ENCODE data around the gene ITPRIP.

Gene ITPRIP

DNA sequence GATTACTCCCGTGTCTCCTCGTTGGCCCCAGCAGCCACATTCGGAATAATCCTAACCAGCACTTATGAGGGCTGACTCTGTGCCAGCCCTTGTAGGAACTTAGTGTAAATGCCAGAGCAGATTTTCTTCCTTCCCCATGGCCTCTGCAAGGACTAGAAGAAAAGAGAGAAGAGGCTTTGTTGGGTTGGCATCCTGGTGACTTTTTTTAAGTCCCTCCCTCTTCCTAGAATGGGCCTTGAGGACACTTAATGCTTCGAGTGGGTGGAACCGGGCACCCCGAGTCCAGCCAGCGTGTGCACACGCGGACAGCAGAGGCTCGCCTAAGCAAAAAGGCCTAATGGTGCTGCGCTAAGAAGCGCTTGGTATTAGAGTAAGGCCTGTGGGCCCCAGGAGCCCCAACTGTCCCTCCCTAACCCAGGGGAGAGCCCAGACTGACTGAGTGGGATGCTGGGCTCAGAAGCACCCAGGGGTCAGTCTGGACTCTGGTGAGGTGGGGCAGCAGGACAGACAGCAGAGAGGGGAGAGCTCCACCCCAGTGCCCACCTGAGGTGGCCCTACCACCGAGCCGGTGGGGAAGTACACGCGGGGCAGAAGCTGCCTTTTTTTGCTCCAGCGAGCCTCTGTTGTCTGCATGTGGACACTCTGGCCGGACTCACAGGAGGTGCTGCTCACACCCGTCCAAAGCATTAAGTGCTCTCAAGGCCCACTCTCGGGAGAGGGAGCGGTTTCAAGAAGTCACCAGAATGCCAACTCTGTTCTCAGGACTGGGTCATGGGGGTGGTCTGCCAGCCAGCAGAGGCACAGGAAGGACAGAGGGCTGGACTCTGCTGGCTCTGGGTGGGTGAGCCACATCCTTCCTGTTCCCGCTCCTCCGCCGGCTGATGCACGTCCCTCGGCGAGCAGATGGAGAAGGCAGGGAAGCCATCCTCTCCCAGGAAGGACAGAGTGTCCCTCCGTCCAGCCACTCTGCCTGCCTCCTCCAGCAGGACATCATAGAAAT lies 12.5 kb downstream of the ITPRIP start:
- no peak for TF ChIP-seq ZNF274 (IDR thresholded peaks at IDR 0.05; ENCODE audit: low read depth, low read length)
- H3K4me3 ChIP-seq (ENCODE audit: low read length) = no peak overlapping the region

DNA sequence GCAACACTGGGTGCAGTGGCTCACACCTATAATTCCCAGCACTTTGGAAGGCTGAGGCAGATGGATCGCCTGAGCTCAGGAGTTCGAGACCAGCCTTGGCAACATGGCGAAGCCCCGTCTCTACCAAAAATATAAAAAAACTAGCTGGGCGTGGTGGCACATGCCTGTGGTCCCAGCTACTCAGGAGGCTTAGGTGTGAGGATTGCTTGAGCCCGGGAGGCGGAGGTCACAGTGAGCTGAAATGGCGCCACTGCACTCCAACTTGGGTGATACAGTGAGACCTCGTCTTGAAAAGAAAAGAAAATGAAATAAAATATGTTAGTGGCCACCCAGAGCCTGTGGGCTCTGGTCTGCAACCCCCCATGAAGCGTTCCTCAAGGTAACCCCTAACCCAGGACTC lies 13.3 kb downstream of the ITPRIP start:
- TF ChIP-seq ZNF274 (IDR thresholded peaks at IDR 0.05; ENCODE audit: low read depth, low read length) = no peak
- no peak overlapping the region for H3K4me3 ChIP-seq (ENCODE audit: low read length)

DNA sequence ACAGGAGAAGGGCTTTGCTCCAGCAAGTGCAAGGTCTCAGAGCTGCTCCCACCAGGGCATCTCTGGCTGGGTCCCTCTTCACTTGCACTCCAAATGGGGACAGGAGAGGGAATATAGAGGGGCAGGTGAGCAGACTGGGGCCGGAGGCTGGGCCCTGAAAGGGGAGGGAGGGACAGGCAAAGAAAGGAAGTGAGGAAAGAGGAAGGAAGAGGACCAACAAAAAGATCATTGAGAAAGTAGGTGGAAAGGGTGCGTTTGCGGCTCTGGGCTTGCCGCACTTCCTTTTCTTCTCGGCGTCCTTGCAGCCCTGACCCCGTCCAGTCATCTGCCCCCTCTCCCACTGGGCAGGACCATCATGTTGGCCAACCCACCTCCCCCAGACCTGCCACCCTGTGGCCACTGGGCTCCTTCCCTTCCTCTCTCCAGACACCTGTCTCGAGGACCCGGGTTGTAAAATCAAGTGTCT lies 14.0 kb downstream of the ITPRIP start:
- TF ChIP-seq ZNF274 (IDR thresholded peaks at IDR 0.05; ENCODE audit: low read depth, low read length) = no peak

DNA sequence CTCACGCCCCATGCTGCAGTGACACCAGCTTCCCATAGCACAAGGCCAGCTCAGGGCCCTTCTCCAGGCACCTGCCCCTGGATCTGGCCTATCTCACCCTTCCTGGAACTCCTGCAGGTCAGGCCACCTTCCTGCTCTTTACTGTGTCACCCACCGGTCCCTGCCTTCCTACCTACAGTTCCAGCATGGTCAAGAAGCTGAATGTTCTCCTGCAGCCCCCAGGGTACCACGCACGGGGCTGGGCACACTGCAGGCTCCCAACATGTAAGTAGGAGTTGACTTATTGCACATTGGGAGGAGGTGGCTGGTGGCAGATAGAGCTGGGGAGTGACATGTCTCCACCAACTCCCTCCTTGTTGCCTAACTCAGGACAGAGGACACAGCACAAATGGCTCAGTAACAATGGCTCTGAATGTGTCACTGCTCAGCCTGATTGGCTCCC lies 14.5 kb downstream of the ITPRIP start:
- H3K4me3 ChIP-seq (ENCODE audit: low read length) = no peak overlapping the region
- TF ChIP-seq ZNF274 (IDR thresholded peaks at IDR 0.05; ENCODE audit: low read depth, low read length) = no peak

More for the DNA sequence above, 14.0 kb downstream of the ITPRIP start:
- H3K4me3 ChIP-seq (ENCODE audit: low read length) = no peak overlapping the region

DNA sequence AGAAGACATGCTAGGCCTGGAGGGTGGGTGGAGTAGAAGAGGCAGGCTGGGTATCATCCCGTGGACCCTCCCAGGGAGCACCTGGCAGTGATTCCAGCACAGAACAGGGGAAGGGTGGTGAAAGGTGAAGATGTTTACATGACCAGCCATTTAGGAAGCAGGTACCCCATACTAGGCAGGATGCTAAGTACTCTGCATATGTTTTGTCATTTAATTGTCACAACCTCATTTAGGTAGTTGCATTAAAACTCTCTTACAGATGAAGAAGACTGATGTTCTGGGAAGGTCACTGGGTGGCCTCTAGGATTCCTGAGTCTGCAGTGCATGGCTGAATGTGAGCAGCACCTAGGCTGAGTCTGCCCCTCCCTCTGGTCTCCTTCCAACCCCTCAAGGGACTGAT lies 15.2 kb downstream of the ITPRIP start:
- no peak for TF ChIP-seq ZNF274 (IDR thresholded peaks at IDR 0.05; ENCODE audit: low read depth, low read length)

DNA sequence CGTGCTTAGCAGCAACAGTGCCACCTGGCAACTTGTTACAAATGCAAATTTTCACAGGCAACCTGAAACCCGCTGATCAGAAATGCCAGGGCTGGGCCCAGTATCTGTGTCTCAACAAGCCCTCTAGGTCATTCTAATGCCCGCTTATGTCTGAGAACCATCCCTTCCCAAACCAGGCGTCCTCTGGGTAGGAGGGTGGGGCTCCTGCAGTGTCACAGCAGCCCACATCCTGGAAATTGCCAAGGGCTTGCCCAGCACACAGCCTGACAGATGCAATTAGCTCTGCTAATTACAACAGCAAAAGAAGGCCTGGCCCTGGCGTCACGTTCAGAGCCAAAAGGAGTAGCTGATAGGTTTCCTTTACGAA lies 15.9 kb downstream of the ITPRIP start:
- H3K4me3 ChIP-seq (ENCODE audit: low read length) = no peak overlapping the region
- TF ChIP-seq ZNF274 (IDR thresholded peaks at IDR 0.05; ENCODE audit: low read depth, low read length) = no peak

More for the DNA sequence above, 15.2 kb downstream of the ITPRIP start:
- no peak overlapping the region for H3K4me3 ChIP-seq (ENCODE audit: low read length)

DNA sequence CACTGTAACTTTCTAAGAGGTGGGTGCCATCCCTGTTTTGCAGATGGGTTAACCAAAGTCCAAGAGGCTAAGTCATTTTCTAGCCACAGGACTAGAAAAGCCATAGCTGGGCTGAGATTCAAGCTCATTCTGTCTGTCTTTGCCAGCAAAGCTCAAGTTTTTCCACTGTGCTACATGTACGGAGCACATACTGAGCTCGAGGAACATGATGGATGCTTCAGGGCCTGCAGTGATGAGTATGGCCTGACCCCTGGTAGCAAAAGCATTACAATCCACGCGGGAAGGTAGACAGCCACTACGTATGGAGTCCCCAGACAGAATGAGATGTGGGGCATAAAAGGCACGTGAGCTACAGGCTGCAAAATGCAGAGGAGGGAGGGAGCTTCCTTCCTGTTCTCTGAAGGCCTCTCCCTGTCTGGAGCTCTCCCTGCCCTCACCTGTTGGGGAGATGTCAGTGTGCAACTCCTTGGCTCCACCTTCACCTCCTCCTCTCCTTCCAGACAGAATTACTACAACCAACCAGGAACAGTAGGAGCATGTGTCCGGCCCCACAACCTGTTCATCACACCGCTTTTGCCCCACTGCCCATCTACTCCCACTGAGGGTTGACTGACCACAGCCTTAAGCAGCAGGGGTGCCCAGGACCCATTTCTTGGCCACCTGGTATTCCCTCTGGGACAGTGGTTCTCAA lies 16.4 kb downstream of the ITPRIP start:
- no peak overlapping the region for H3K4me3 ChIP-seq (ENCODE audit: low read length)
- TF ChIP-seq ZNF274 (IDR thresholded peaks at IDR 0.05; ENCODE audit: low read depth, low read length) = no peak

DNA sequence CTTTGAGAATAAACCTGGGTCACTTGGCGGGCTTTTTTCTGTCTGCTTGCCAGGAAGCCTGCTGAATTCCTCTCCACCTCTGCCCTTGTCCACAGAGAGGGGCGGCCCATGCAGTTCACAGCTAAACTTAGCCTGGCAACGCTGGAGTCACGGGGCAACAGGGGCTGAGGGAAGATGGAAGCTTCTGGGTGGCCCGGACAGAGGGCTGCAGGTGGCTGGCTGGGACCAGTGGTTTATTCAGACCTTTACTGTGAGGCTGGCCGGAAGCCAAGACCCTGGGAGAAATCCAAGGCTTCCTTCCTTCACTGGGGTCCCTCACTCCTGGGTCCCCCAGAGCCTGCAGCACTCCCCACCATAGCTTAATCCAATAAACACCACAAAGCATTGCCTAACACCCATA lies 17.0 kb downstream of the ITPRIP start:
- no peak overlapping the region for H3K4me3 ChIP-seq (ENCODE audit: low read length)
- no peak for TF ChIP-seq ZNF274 (IDR thresholded peaks at IDR 0.05; ENCODE audit: low read depth, low read length)

DNA sequence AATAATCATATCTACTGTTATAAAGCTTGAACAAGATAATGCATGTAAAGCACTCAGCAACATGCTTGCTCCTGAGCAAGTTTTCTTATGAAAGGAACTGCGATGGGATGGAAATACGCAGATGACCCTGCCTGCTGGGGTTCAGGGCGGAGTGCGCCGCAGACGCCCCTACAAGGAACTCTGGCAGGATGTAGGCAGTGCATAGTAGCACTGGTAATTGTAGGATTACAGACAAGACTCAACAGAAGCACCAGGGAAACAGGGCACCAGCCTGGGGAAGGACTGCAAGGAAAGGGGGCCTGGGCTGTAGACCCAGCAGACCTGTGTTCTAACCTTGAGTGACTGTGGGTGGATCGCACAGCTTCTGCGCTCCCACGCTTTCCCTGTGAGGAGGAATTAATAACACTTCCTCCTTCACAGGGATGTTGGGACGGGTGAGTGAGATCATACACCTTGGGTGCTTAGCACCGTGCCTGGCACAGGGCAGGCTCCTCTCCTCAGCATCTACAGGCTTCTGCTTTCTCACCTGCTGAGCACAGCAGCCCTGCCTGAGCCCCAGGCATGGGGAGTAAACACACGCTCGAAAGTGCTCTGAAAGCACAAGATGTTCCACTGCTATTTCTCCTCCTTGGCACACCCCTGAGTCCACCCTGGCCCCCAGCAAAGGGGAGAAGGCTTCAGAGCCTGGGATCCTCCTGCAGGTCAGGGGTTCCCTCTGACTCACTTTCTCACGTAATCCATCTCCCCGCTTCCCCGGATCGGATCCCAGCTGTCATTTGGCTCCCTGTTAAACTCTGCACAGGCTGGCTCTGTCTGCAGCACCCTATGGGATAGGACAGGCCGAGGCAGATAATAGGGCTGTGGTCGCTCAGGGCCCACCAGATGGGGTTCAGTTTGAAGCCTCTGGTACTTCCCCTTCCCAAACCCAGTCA lies 19.2 kb downstream of the ITPRIP start:
- no peak overlapping the region for H3K4me3 ChIP-seq (ENCODE audit: low read length)
- TF ChIP-seq ZNF274 (IDR thresholded peaks at IDR 0.05; ENCODE audit: low read depth, low read length) = no peak

DNA sequence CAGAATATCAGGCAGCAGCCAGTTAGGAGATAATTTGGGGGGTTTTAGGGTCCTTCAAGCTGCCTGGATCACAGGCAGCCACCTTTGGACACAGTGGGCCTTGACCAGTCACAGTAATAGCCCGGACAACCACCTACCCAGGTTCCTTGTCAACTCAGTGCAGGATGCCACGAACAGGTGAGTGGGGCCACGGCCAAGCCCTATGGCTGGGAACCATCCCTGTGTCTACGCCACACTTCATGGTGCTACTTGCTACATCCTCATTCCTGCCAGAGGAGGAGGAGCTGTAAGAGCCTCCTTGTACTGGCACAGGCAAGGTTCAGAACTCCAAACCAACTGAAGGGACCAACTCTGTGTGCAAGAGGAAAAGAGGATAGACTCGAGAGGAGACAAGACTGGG lies 19.9 kb downstream of the ITPRIP start:
- no peak overlapping the region for H3K4me3 ChIP-seq (ENCODE audit: low read length)
- no peak for TF ChIP-seq ZNF274 (IDR thresholded peaks at IDR 0.05; ENCODE audit: low read depth, low read length)

DNA sequence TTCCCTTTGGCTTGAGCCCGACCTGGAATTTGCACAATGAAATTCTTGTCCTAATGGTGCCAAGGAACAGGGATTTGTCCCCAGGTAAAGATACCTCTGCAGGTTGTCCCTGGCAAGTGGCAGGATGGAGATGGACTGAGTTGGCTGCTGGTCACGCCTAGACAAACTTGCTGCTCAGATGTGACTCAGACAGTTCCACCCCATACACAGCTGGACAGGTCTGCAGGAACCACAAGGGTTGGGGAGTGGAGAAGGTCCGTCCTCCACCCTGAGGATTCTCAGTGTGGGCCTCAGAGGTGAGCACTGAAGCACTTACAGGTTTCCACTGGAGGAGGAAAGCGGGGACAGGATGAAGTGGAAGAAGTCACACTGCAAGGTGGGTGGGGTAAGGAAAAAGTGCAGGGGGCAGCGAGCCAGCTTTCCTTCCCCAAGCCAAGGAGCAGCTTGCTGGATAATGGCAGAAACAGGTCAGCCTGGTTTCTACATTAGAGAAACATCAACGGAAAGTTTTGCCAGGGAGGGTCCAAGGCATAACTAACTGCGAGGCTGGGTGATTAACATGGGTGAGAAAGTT lies 20.5 kb downstream of the ITPRIP start:
- H3K4me3 ChIP-seq (ENCODE audit: low read length) = no peak overlapping the region
- TF ChIP-seq ZNF274 (IDR thresholded peaks at IDR 0.05; ENCODE audit: low read depth, low read length) = no peak

DNA sequence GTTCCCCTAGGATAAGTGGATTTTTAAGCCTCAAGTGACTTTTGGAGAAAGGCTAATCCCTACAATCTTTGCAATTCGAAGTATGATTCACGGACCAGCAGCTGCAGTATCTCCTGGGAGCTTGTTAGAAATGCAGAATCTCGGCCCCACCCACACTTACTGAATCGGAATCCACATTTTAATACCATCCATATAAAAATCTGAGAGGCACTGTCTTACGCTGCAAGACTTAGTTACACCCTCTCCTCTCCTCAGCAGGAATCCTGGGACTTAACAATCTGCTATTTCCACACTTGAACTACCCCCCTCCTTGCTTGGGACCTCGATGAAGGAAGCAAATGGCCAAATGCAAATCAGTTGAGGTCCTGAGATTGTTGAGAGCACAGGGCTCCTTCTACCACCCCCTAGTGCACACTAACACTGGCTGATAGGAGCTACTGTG lies 21.0 kb downstream of the ITPRIP start:
- TF ChIP-seq ZNF274 (IDR thresholded peaks at IDR 0.05; ENCODE audit: low read depth, low read length) = no peak
- H3K4me3 ChIP-seq (ENCODE audit: low read length) = no peak overlapping the region

DNA sequence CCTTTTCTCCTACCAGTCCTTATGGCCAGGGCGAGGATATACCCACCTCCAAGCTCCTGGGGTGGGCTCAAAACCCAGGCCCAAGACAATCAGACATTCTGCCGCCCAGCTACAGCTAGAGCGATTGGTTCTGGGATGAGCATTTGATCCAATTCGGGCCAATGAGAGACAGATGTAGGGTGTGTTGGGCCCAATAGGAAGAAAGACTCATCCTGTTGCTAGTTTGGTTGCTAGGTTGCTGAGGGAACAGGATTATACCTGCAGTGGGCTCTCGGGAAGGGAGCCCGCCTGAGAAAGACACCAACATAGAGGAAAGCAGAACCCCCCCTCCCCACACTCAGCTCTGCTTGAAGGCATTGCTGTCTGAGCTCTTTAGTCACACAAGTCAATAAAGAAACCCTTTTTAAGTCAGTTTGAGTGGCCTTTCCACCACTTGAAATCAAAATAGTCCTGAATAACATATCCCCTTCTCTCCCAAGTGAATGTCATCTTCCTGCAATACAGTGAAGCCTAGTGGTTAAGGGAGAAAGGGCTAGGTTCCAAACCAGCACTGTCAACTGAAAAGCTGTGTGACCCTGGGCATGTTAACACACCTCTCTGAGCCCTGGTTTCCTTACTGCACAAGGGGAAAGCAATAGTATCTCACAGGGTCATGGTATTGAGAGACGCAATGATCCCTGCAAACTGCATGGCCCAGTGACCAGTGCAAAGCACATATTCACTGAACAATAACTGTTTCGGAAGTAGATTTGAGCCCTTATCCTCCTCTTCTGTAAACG lies 21.8 kb downstream of the ITPRIP start:
- TF ChIP-seq ZNF274 (IDR thresholded peaks at IDR 0.05; ENCODE audit: low read depth, low read length) = no peak
- no peak overlapping the region for H3K4me3 ChIP-seq (ENCODE audit: low read length)

Measured in GM08714 (cell line).